ENCODE data around the gene VLDLR. TPM values are rescaled to one million over a fixed set of nuclear protein-coding genes. Genes with fewer than 3 reads are reported as not detected.
A peak's percentile ranks its signal among the peaks of the same experiment; 100 is the strongest.

Gene VLDLR
- total RNA-seq = 100 to 1,000 TPM in 7 of 9 donors, 10 to 100 TPM in 2; 67.9 to 177 (median 119) TPM
- 10 to 100 TPM; 15.1 to 60.1 TPM for polyA plus RNA-seq
- long read RNA-seq, donor 1, full-length matches to known transcripts = 110 of 145 reads
- long read RNA-seq, donor 1, partial matches to known transcripts = 21 of 145 reads
- long read RNA-seq, donor 1, other reads (novel, unspliced or antisense) = 14 of 145 reads
- long read RNA-seq, donor 2, full-length matches to known transcripts = 56 of 96 reads
- long read RNA-seq, donor 2, partial matches to known transcripts = 18 of 96 reads
- long read RNA-seq, donor 2, other reads (novel, unspliced or antisense) = 22 of 96 reads
- long read RNA-seq, donor 3, full-length matches to known transcripts = 140 of 172 reads
- long read RNA-seq, donor 3, partial matches to known transcripts = 14 of 172 reads
- long read RNA-seq, donor 3, other reads (novel, unspliced or antisense) = 18 of 172 reads

DNA sequence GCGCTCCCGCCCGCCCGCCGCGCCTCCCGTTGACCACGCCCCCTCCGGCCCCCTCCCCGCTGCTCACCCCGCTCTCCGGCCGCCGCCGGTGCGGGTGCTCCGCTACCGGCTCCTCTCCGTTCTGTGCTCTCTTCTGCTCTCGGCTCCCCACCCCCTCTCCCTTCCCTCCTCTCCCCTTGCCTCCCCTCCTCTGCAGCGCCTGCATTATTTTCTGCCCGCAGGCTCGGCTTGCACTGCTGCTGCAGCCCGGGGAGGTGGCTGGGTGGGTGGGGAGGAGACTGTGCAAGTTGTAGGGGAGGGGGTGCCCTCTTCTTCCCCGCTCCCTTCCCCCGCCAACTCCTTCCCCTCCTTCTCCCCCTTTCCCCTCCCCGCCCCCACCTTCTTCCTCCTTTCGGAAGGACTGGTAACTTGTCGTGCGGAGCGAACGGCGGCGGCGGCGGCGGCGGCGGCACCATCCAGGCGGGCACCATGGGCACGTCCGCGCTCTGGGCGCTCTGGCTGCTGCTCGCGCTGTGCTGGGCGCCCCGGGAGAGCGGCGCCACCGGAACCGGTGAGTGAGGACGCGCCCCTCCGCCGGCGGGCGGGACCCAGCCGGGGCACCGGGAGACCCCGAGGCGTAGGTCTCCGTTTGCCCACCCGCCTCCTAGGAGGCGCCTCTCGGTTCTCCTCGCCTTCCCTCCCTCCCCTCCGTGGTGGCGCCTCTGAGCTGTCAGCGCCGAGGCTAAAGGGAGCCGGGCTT lies at the start of gene VLDLR:
Gene VLDLR (plus strand): TSS at position 66 of the 739 bp plus-strand sequence. CDS start 403 bp downstream, at position 469.
- H3K27ac ChIP-seq = peak within 1 kb of the TSS; percentile 85 to 98 (median 94)
- TF ChIP-seq POLR2A (IDR thresholded peaks at IDR 0.05) = no peak
- TF ChIP-seq, protein P1, sequence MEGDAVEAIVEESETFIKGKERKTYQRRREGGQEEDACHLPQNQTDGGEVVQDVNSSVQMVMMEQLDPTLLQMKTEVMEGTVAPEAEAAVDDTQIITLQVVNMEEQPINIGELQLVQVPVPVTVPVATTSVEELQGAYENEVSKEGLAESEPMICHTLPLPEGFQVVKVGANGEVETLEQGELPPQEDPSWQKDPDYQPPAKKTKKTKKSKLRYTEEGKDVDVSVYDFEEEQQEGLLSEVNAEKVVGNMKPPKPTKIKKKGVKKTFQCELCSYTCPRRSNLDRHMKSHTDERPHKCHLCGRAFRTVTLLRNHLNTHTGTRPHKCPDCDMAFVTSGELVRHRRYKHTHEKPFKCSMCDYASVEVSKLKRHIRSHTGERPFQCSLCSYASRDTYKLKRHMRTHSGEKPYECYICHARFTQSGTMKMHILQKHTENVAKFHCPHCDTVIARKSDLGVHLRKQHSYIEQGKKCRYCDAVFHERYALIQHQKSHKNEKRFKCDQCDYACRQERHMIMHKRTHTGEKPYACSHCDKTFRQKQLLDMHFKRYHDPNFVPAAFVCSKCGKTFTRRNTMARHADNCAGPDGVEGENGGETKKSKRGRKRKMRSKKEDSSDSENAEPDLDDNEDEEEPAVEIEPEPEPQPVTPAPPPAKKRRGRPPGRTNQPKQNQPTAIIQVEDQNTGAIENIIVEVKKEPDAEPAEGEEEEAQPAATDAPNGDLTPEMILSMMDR (IDR thresholded peaks at IDR 0.05) = peak in 1 of 12 donors; percentile 9
- H3K36me3 ChIP-seq = no peaks in the 10 kb centered on the region
- peak within 1 kb of the TSS; percentile 70 to 94 (median 86) for H3K4me3 ChIP-seq
- intact Hi-C loops (cut with DNase I) = loop anchor here in 9 of 10 donors (2.0 to 10.0 kb wide), 16 partner anchors 40 to 487 kb away; no protein-coding TSS in a partner anchor
- peaks cover 0 to 41% (median 25%) of the 10 kb centered on the region in 12 donors for H3K4me1 ChIP-seq
- 0 to 1% (median 1%) methylated on average over 23 to 72 of the region's 72 CpGs for WGBS, 4 donors
- no peaks in the 10 kb centered on the region for H3K9me3 ChIP-seq
- peak; percentile 63 to 78 (median 70) for DNase-seq
- peak; percentile 9 to 62 (median 56) for ATAC-seq
- H3K27me3 ChIP-seq = peaks cover 0 to 44% (median 0%) of the 10 kb centered on the region in 9 donors

DNA sequence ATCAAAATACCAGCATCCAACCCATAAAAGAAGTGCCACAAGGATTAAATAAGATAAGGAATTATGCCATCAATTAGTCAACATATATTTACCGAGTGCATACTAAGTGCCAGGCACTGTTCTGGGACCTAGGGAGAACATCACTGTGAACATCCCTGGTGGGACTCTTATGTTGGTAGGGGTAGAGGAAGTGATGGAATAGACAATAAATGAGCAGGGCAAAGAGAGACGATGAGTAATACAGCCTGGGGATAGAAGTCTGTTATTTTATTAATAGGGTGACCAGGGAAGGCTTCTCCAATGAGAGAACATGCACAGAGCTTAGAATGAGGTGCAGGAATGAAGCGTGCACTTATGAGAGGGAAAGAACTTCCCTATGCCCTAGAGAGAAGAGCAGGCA lies 47.4 kb upstream of the VLDLR start:
- peaks cover 5 to 60% (median 21%) of the 10 kb centered on the region in 12 donors for H3K4me1 ChIP-seq
- H3K27ac ChIP-seq = no peak overlapping the region
- H3K9me3 ChIP-seq = no peaks in the 10 kb centered on the region
- no peak overlapping the region for H3K4me3 ChIP-seq
- no peaks in the 10 kb centered on the region for H3K27me3 ChIP-seq
- DNase-seq (no peak), ATAC-seq (no peak)
- H3K36me3 ChIP-seq = no peaks in the 10 kb centered on the region
- no peak for TF ChIP-seq POLR2A (IDR thresholded peaks at IDR 0.05)
- TF ChIP-seq, protein P1 (IDR thresholded peaks at IDR 0.05) = no peak
- 77 to 87% (median 79%) methylated on average over 3 of the region's 3 CpGs for WGBS, 4 donors
- intact Hi-C loops (cut with DNase I) = loop anchor here in 4 of 10 donors (5.0 kb wide), 3 partner anchors 38 to 82 kb away; partner anchors contain the start of gene VLDLR (in 2 of the 4)

DNA sequence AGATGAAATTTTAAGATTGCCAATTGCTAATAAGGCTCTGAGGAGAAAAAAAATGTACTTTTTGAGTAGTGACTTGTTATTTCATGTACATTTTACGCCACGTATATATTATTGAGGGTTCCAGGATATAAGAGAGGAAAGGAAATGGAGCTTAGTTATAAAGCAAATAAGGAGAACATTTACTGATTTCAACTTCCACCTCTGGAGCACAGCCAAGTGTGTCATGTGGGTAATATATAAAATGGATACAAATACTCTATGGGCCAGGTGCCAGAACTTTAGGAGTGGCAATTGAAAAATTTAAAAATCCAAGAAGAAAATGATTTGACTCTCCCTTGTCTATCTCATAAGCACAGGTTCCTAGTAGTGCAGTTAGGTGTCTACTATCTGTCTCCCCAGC lies 45.0 kb upstream of the VLDLR start:
- H3K9me3 ChIP-seq = no peaks in the 10 kb centered on the region
- peaks cover 0 to 47% (median 8%) of the 10 kb centered on the region in 12 donors for H3K4me1 ChIP-seq

More for the DNA sequence above, 45.0 kb upstream of the VLDLR start:
- peak overlapping the region in 2 of 12 donors; percentile 0 to 30 for H3K27ac ChIP-seq
- ATAC-seq (no peak), DNase-seq (no peak)
- intact Hi-C loops (cut with DNase I) = no loop called here
- no peak overlapping the region for H3K4me3 ChIP-seq
- H3K27me3 ChIP-seq = no peaks in the 10 kb centered on the region
- TF ChIP-seq, protein P1 (IDR thresholded peaks at IDR 0.05) = no peak
- TF ChIP-seq POLR2A (IDR thresholded peaks at IDR 0.05) = no peak
- 70 to 83% (median 74%) methylated on average over 2 of the region's 2 CpGs for WGBS, 4 donors
- no peaks in the 10 kb centered on the region for H3K36me3 ChIP-seq

Measured in heart left ventricle (tissue), 16 donors.